NT2/D1 (cell line): Measurements from ENCODE around the gene CORIN.
"Not testable (repeated sequence)": the region's sequence is repeated elsewhere in the genome, so short reads cannot be mapped to it uniquely, and the experiment has no call there.

Experiments
- SUZ12 ChIP-seq: IDR thresholded peaks from 2 replicates; pipeline ENCODE4 v1.6.1; 2011; ENCODE audit not compliant: insufficient read length, insufficient read depth; ENCODE audit errors: extremely low read depth
- YY1 ChIP-seq: IDR thresholded peaks from 2 replicates; pipeline ENCODE4 v1.6.1; 2011; ENCODE audit not compliant: insufficient read length, insufficient read depth
- ZNF274 ChIP-seq: IDR thresholded peaks from 2 replicates; pipeline ENCODE4 v1.6.1; 2011; ENCODE audit warnings: mild to moderate bottlenecking, low read depth, low read length

- TF ChIP-seq ZNF274, YY1, SUZ12: not testable (repeated sequence)
These were observed 146.0 kb downstream of the CORIN start for GRCh38 chr4:47691757-47692383.
